Testis (tissue), 3 donors: ENCODE measurements around the gene PDCD11. TPM values are rescaled to one million over a fixed set of nuclear protein-coding genes. Genes with fewer than 3 reads are reported as not detected.
A peak's percentile ranks its signal among the peaks of the same experiment; 100 is the strongest.

Source experiments
- DNase-seq: peaks from one replicate; pipeline ENCODE4 v3.0.0-alpha.2; 2019
- H3K27ac ChIP-seq, 2 donors: fragments of 200-600 bp; sonication (generic); one replicate each; pipeline ENCODE4 v1.5.1; 2019
- H3K27me3 ChIP-seq: fragments of 200-600 bp; sonication (generic); one replicate; pipeline ENCODE4 v1.5.1; 2019
- H3K36me3 ChIP-seq: fragments of 200-600 bp; sonication (generic); one replicate; pipeline ENCODE4 v1.5.1; 2017; ENCODE audit warnings: low read depth; ENCODE audit errors: missing control alignments
- H3K4me1 ChIP-seq: fragments of 200-600 bp; sonication (generic); one replicate; pipeline ENCODE4 v1.5.1; 2019
- H3K4me3 ChIP-seq, 2 donors: fragments of 200-600 bp; sonication (generic); one replicate each; pipeline ENCODE4 v1.5.1; 2017 to 2019
- H3K9me3 ChIP-seq: fragments of 200-600 bp; sonication (generic); one replicate; pipeline ENCODE4 v1.5.1; 2017
- CTCF ChIP-seq, 3 experiments: fragments of 450-650 bp in 2 of 3; fragments of 200-600 bp in 1 of 3; sonication (generic) in 1 of 3; IDR thresholded peaks; one replicate each; pipeline ENCODE4 v1.5.1; 2016 to 2019; ENCODE audit warnings: antibody characterized with exemption in 3 of 3, mild to moderate bottlenecking in 2 of 3, moderate library complexity in 1 of 3
- POLR2A ChIP-seq: fragments of 450-650 bp; IDR thresholded peaks from one replicate; pipeline ENCODE4 v1.6.1; 2017; ENCODE audit warnings: antibody characterized with exemption, mild to moderate bottlenecking, moderate library complexity
- WGBS, 2 donors: methylation state at CpG; one replicate each; pipeline ENCODE4 v1.1.5; 2018; 5-methylcytosine and 5-hydroxymethylcytosine counted together
- intact Hi-C: fragments of 100-400 bp; cut with DNase I; formaldehyde crosslinking; loops from one replicate; pipeline ENCODE4 v1.15.1; 2023; ENCODE audit warnings: low total_unique reads
- polyA plus RNA-seq: library from polyadenylated mRNA; stranded (reverse); fragments of 350-450 nt; fragmentation: Illumina TruSeq; extraction: RNeasy Lipid Tissue Mini Kit (QIAGEN cat#74804); gene quantifications from one replicate; pipeline ENCODE4 v1.2.3, GENCODE V29; 2014; ENCODE audit warnings: low read depth, low replicate concordance; ENCODE audit not compliant: insufficient read depth
- total RNA-seq, 2 donors: library from RNA; depleted of rRNA; stranded (reverse); fragments of >200 nt; gene quantifications; one replicate each; pipeline ENCODE4 v1.2.3, GENCODE V29; 2016

Gene PDCD11
- total and polyA plus RNA-seq, 3 donors from 2014 or later, result 47.3 to 54.9 (median 50.7) TPM

DNA sequence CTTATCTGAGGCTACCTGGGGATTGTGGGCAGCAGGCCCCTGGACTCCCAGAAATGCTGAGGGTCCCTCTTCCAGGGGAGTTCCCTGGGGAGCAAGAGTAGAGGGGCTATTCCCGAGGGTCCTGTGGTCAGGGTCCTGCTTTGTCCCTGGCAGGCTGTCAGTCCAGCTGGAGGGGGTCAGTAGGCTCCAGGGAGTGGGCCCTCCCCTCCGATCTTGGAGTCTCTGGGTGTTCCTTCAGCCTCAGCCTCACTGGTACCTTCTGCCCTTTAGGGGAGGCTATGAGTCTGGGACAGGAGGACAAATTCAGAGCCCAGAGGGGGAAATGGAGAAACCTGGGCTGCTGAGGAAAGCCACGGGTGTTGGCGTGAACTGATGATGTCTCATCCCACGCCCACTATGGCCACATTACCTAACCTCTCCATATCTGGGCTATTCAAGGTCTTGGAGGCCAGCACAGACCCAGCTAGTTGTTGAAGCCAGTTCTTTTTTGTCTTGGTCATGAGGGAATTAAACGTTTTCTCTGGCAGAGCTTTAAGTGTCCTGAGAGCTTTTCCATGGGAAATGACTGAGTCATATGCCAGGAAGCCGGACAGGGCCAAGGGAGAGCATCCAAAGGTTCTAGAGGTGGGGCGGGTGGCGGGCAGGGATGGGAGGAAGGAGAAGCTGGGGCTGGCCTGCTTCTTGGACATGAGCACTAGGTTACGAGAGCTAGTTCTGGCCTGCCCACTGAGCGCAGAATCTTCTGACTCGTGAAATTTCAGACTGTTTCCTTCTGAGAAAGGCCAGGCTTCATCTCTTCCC lies 49.5 kb downstream of the PDCD11 start:
- 31 to 44% methylated on average over 11 to 12 of the region's 12 CpGs for WGBS, 2 donors
- intact Hi-C loops, result no loop called here
- DNase-seq, result peak; percentile 79
- TF ChIP-seq POLR2A (no peak), CTCF (IDR thresholded peaks at IDR 0.05) (no peak)
- H3K9me3 ChIP-seq, result no peaks in the 10 kb centered on the region
- H3K27me3 ChIP-seq, result no peaks in the 10 kb centered on the region
- peak overlapping the region; percentile 70 to 83 for H3K27ac ChIP-seq
- peaks cover 75% of the 10 kb centered on the region for H3K4me1 ChIP-seq
- no peak overlapping the region for H3K4me3 ChIP-seq
- no peaks in the 10 kb centered on the region for H3K36me3 ChIP-seq

DNA sequence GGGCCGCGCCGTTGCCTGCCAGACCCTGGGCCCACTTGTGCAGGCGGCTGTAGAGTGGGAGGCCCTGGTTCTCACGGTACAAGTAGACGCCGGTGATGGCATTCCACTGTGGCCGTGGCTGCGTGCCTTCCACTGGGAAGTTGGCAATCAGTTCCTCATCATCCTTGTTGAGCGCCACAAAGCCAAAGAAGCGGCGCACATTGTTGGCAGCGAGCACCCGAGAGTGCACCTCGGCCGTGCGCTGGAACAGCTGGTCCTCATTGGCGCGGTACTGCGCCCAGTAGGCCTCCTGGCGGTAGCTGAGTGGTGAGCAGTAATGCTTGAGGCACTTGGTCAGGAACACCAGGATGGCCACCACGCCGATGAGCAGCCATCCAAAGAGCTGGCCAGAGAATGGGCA lies 50.8 kb downstream of the PDCD11 start:
- no peaks in the 10 kb centered on the region for H3K36me3 ChIP-seq
- peaks cover 63% of the 10 kb centered on the region for H3K4me1 ChIP-seq

DNA sequence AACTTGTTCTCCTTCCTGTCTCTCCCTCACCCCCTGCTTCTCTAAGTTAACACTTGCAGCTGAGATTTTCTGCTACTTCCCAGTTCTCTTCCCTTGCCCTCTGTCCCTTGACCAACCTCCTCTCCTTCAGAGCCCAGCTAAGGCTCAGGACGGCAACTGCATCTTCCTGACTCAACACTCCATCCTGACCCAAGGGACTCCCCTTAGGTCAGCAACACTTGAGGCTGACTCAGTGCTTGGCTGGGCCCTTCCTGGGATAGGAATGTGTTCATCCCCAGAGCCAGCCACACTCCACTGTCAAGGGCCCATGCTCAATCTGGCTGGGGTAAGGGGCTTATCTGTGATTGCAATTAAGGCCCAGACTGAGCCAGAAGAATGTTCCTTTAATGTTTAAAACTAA lies 52.3 kb downstream of the PDCD11 start:
- Histone ChIP-seq H3K27me3 (no peaks in the 10 kb centered on the region), H3K4me1 (peaks cover 62% of the 10 kb centered on the region), H3K27ac (peak overlapping the region; percentile 5 to 90), H3K9me3 (no peaks in the 10 kb centered on the region), H3K36me3 (no peaks in the 10 kb centered on the region), H3K4me3 (no peak overlapping the region)
- WGBS, 2 donors, result 13 to 17% methylated on average over 1 of the region's 1 CpG
- peak; percentile 68 for DNase-seq
- no peak for TF ChIP-seq CTCF (IDR thresholded peaks at IDR 0.05)
- TF ChIP-seq POLR2A, result no peak
- intact Hi-C loops, result no loop called here

More for the DNA sequence above, 50.8 kb downstream of the PDCD11 start:
- H3K27ac ChIP-seq, result peak overlapping the region; percentile 70 to 90
- H3K9me3 ChIP-seq, result no peaks in the 10 kb centered on the region
- H3K4me3 ChIP-seq, result no peak overlapping the region
- no peaks in the 10 kb centered on the region for H3K27me3 ChIP-seq
- intact Hi-C loops, result no loop called here
- WGBS, 2 donors, result 91 to 95% methylated on average over 5 to 23 of the region's 23 CpGs
- DNase-seq, result no peak
- TF ChIP-seq CTCF (IDR thresholded peaks at IDR 0.05) (no peak), POLR2A (no peak)

- Histone ChIP-seq H3K27ac (peak overlapping the region; percentile 84 to 90), H3K27me3 (no peaks in the 10 kb centered on the region), H3K36me3 (no peaks in the 10 kb centered on the region), H3K9me3 (no peaks in the 10 kb centered on the region), H3K4me3 (no peak overlapping the region), H3K4me1 (peaks cover 62% of the 10 kb centered on the region)
- intact Hi-C loops, result no loop called here
- TF ChIP-seq POLR2A (no peak), CTCF (IDR thresholded peaks at IDR 0.05) (no peak)
- 81 to 82% methylated on average over 29 to 34 of the region's 34 CpGs for WGBS, 2 donors
- DNase-seq, result no peak
These were observed 53.0 kb downstream of the PDCD11 start for GRCh38 chr10:103449208-103450144.
